ENCODE results near the gene OSMR. TPM values are rescaled to one million over a fixed set of nuclear protein-coding genes. Genes with fewer than 3 reads are reported as not detected.

OSMR gene
- total RNA-seq, 4 donors from 2014 or later: 38.6 to 61.0 (median 51.7) TPM

DNA sequence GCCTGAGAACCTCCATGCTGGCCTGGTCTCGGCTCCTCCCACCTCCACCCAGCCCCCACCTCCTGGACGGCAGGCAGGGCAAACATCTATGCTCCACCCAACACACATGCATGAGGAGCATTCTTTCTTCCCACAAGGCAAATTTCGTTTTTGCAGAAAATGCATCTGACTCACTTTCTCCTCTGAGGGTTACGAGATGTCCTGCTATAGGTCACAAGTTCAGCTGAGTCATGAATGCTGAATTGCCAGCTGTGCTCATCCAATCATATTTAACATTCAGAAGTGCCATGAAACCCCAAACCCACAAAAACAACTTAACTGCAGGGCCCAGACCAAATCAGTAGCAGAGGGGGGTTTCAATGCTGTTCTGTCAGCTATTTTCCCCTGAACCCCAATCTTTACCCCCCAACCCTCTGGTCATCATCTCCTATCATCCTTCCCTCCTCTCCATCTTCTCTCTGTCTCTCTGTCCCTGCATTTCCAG lies 39.0 kb upstream of the OSMR start:
- TF ChIP-seq, protein P1, sequence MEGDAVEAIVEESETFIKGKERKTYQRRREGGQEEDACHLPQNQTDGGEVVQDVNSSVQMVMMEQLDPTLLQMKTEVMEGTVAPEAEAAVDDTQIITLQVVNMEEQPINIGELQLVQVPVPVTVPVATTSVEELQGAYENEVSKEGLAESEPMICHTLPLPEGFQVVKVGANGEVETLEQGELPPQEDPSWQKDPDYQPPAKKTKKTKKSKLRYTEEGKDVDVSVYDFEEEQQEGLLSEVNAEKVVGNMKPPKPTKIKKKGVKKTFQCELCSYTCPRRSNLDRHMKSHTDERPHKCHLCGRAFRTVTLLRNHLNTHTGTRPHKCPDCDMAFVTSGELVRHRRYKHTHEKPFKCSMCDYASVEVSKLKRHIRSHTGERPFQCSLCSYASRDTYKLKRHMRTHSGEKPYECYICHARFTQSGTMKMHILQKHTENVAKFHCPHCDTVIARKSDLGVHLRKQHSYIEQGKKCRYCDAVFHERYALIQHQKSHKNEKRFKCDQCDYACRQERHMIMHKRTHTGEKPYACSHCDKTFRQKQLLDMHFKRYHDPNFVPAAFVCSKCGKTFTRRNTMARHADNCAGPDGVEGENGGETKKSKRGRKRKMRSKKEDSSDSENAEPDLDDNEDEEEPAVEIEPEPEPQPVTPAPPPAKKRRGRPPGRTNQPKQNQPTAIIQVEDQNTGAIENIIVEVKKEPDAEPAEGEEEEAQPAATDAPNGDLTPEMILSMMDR (IDR thresholded peaks at IDR 0.05; ENCODE audit: low read depth): no peak

DNA sequence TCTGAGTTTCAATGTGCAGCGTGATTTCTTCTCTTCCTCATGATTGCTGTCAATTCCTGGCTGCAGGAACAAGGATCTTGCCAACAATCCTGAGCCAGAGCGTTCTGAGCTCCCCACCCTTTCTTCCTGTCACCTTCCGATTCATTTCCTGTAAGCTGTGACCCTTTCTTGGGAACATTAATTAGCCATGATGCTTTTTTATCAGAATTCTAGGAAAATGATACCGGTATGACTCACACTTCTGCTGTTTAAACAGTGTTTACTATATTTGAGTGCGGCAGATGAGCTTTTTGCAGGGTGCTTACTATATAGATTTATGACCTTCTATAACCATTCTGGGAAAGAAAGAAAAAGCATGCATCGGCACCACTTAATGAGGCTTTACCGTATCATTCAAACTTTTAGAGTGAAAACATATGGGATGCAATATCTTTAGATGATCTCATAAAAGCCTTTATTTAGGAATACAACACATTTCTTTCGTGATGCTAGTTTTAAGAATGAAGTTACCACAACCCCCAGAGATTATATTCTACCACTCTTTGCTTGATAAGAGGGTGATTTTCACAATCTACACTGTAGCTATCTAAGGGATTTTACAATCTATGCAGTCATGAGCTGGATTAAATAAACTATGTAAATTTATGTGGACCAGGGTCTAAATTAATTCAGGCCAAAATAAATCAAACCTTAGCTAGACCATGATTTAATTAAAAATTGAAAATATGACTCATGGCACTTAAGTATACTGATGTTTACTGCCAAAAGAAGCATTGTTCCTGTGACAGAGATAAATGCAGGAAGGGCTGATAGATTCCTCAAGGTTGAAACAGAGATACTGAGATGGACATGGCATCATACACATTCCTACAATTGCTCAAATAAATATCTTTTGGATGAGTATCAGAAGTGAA lies 38.0 kb upstream of the OSMR start:
- TF ChIP-seq, protein P1 (IDR thresholded peaks at IDR 0.05; ENCODE audit: low read depth): no peak

DNA sequence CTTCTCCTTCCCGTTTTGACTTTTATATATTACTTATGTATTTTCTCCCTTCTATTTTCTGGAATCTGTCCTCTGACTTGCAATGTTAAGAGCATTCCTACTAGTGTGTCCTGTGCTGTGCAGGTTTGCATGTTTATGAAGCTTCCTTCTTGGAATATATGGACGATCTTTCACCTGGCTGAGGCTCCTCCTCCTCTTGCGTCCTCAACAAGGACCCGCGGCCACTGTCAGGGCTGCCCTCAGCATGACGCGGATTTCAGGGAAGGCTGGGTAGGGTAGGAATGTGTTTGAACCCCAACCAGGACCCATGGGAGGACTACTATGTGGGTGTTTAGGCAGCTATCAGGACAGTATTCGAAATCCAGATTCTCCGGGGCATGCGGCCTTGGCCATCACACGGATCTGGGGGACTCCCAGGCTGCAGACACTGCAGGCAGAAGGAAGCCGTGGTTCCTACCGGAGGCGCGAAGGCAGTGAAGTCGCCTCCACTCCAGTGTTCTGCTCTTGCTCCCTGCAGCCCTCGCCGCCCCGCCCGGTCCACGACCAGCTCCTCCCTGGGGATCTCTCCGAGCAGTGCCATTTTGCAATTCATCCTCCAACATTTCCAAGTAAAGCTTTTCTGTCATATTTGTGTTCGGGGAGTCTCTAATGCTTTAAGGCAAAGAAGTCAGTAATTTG lies 37.0 kb upstream of the OSMR start:
- TF ChIP-seq, protein P1 (IDR thresholded peaks at IDR 0.05; ENCODE audit: low read depth): no peak

GRCh38 chr5:38809388-38810359 lies 36.1 kb upstream of the OSMR start:
- TF ChIP-seq, protein P1 (IDR thresholded peaks at IDR 0.05; ENCODE audit: low read depth): no peak

DNA sequence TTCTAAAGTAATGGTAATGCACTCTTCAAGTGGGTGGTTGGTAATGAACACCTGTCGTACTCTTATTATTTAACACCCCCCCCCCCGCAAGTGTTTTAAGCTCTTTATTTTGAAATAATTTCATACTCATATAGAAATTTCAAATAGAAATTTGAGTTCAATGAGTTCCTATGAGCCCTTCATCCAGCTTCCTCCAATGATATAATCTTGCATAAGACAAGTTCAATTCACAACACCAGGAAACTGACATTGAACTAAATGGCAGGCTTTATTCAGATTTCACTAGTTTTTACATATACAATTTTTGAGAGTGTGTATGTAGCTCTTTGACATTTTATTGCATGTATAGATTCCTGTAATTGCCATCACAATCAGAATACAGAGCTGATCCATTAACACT lies 30.9 kb upstream of the OSMR start:
- TF ChIP-seq, protein P1 (IDR thresholded peaks at IDR 0.05; ENCODE audit: low read depth): no peak

- TF ChIP-seq, protein P1 (IDR thresholded peaks at IDR 0.05; ENCODE audit: low read depth): no peak
Measured at GRCh38 chr5:38816083-38817030, 29.5 kb upstream of the OSMR start.
